Psoas muscle (tissue), 8 donors: ENCODE measurements around the gene FGF10. TPM values are rescaled to one million over a fixed set of nuclear protein-coding genes. Genes with fewer than 3 reads are reported as not detected.

Experiments used
- ATAC-seq, 4 donors: fragments of 200-7000 bp; cut with Tn5 transposase; one replicate each; pipeline ENCODE4 v1.9.1; 2020; ENCODE audit warnings: moderate library complexity in 3 of 4, mild to moderate bottlenecking in 2 of 4
- DNase-seq, 2 donors: peaks; one replicate each; pipeline ENCODE4 v3.0.0-alpha.2; 2020
- H3K27ac ChIP-seq: fragments of 200-600 bp; one replicate; pipeline ENCODE4 v1.8.0; 2022
- H3K27me3 ChIP-seq, 3 donors: fragments of 200-600 bp in 1 of 3; one replicate each; pipeline versions ENCODE4 v1.6.1 to v1.8.0; 2013 to 2022; ENCODE audit warnings: low read length in 2 of 3, mild to moderate bottlenecking in 2 of 3, moderate library complexity in 1 of 3; ENCODE audit not compliant: insufficient read depth in 3 of 3
- H3K36me3 ChIP-seq, 2 donors: fragments of 200-600 bp in 1 of 2; one replicate each; pipeline versions ENCODE4 v1.6.1 to v1.8.0; 2013 to 2022; ENCODE audit warnings: low read depth in 1 of 2, mild to moderate bottlenecking in 1 of 2, moderate library complexity in 1 of 2; ENCODE audit not compliant: insufficient read depth in 1 of 2
- H3K4me1 ChIP-seq: fragments of 200-600 bp; one replicate; pipeline ENCODE4 v1.8.0; 2022
- H3K4me3 ChIP-seq: fragments of 200-600 bp; one replicate; pipeline ENCODE4 v1.8.0; 2022; ENCODE audit warnings: mild to moderate bottlenecking
- H3K9me3 ChIP-seq: fragments of 200-600 bp; one replicate; pipeline ENCODE4 v1.8.0; 2022
- WGBS, 3 donors: extraction: QIAGEN DNeasy Blood & Tissue Kit; methylation state at CpG; one replicate each; pipeline versions ENCODE4 v1.1.6 to v1.1.7; 2013; 5-methylcytosine and 5-hydroxymethylcytosine counted together
- intact Hi-C, 2 donors: fragments of 100-400 bp; cut with DNase I; formaldehyde crosslinking; loops; one replicate each; pipeline versions ENCODE4 v1.11.0 to v1.14.2; 2022
- polyA plus RNA-seq, 3 donors: library from polyadenylated mRNA; stranded (reverse); fragments of 200-250 nt; gene quantifications; one replicate each; pipeline ENCODE4 v1.2.3, GENCODE V29; 2013
- total RNA-seq, 4 donors: library from RNA; stranded (reverse); fragmentation: NEBNext Ultra II Directional in 2 of 4; extraction: Animal tissue kit (Norgen Biotek cat#: 25700) in 2 of 4; gene quantifications; one replicate each; pipeline versions ENCODE4 v1.2.1 to v1.2.4, GENCODE V29; 2021 to 2023
- TF ChIP-seq, protein P1 (sequence below): fragments of 200-600 bp; IDR thresholded peaks from one replicate; pipeline ENCODE4 v1.8.0; 2022; ENCODE audit warnings: antibody characterized with exemption
- donor health status: healthy with polysubstance abuse.
- donor health status: DM: no; HTN: no; CAD: no; lungs with moderate emphysema.
- donor health status: Bipolar disorder and iron deficiency.
- donor health status: healthy.
- donor health status: DM: yes; HTN: yes; CAD: no.
- donor health status: DM: no; HTN: no; CAD: no.
- donor health status: DM: no; HTN: no; CAD: no.
- donor health status: DM: yes; HTN: yes; CAD: no.

FGF10 gene
- total and polyA plus RNA-seq, 7 donors = 0.21 to 1.8 (median 0.86) TPM

DNA sequence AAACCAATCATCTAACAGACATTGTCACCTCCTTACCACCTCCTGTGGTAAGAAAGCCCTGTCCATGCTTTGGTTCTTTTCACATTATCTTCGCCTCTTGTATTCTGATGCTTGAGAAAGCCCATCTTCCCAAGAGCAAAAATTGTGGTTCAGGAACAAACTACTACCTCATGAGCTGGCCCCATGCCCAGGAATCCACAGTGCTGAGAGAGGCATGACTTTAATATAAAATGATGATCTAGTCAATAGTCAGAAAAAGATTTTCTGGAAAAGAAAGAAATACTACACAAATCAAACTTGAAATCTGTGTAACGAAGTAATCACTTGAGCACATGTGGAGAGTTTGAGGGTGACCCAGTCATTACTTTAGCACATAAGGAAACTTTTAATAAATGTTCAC lies 94.7 kb downstream of the FGF10 start:
- DNase-seq (peak; percentile 36 to 55), ATAC-seq (no peak)
- Histone ChIP-seq H3K27ac (no peak overlapping the region), H3K9me3 (no peaks in the 10 kb centered on the region), H3K4me1 (no peaks in the 10 kb centered on the region), H3K36me3 (no peaks in the 10 kb centered on the region), H3K27me3 (no peaks in the 10 kb centered on the region), H3K4me3 (no peak overlapping the region)
- intact Hi-C loops = no loop called here
- TF ChIP-seq, protein P1, sequence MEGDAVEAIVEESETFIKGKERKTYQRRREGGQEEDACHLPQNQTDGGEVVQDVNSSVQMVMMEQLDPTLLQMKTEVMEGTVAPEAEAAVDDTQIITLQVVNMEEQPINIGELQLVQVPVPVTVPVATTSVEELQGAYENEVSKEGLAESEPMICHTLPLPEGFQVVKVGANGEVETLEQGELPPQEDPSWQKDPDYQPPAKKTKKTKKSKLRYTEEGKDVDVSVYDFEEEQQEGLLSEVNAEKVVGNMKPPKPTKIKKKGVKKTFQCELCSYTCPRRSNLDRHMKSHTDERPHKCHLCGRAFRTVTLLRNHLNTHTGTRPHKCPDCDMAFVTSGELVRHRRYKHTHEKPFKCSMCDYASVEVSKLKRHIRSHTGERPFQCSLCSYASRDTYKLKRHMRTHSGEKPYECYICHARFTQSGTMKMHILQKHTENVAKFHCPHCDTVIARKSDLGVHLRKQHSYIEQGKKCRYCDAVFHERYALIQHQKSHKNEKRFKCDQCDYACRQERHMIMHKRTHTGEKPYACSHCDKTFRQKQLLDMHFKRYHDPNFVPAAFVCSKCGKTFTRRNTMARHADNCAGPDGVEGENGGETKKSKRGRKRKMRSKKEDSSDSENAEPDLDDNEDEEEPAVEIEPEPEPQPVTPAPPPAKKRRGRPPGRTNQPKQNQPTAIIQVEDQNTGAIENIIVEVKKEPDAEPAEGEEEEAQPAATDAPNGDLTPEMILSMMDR = no peak
- 60 to 76% (median 72%) methylated on average over 2 of the region's 2 CpGs for WGBS, 3 donors

DNA sequence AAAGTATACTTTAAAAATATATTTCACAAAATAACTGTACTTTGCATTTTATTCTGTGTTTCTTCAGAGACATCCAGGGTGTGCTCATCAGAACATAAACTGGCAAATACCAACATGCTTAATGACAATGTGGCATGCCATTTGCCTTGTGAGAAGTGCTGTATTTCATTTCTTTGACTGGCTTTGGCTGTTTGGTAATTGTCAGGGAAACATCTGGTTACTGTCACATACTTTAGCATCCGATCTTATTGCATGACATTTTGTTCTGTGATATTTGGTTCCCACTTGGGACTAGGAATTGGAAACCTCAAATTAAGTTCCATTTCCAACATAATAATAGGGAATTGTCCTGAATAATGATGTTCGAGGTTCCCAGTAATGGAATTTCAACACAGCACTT lies 96.5 kb downstream of the FGF10 start:
- 35 to 45% (median 41%) methylated on average over 2 of the region's 2 CpGs for WGBS, 3 donors
- Histone ChIP-seq H3K36me3 (no peaks in the 10 kb centered on the region), H3K27ac (no peak overlapping the region), H3K27me3 (no peaks in the 10 kb centered on the region), H3K9me3 (no peaks in the 10 kb centered on the region), H3K4me1 (no peaks in the 10 kb centered on the region), H3K4me3 (no peak overlapping the region)
- DNase-seq = no peak
- TF ChIP-seq, protein P1 = no peak
- ATAC-seq = no peak
- intact Hi-C loops = no loop called here

DNA sequence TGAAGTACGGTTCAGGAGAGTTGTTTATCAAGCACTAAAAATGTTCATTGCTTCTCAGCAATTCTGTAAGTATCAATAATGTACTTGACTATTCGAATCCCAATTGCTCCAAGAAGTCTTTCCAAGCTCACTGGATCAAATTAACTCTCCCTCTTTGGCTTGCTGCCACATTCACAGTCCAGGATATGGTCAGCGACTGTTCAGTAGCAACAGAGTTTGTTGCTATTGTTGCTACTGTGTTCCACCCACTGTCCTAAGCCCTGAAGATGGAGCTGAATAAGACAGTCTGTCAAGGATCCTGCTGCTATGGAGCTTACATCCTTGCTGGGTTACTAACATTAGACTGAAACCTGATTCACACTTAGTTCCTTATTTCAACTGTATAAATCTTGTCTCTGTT lies 110.8 kb downstream of the FGF10 start:
- Histone ChIP-seq H3K27me3 (no peaks in the 10 kb centered on the region), H3K36me3 (no peaks in the 10 kb centered on the region), H3K4me3 (no peak overlapping the region), H3K9me3 (no peaks in the 10 kb centered on the region), H3K27ac (no peak overlapping the region), H3K4me1 (no peaks in the 10 kb centered on the region)
- WGBS, 3 donors = 48 to 58% (median 56%) methylated on average over 3 of the region's 3 CpGs
- TF ChIP-seq, protein P1 = no peak
- intact Hi-C loops = loop anchor here in 1 of 2 donors (5.0 kb wide), 1 partner anchor 449 kb away; no protein-coding TSS in a partner anchor
- no peak for ATAC-seq
- no peak for DNase-seq

DNA sequence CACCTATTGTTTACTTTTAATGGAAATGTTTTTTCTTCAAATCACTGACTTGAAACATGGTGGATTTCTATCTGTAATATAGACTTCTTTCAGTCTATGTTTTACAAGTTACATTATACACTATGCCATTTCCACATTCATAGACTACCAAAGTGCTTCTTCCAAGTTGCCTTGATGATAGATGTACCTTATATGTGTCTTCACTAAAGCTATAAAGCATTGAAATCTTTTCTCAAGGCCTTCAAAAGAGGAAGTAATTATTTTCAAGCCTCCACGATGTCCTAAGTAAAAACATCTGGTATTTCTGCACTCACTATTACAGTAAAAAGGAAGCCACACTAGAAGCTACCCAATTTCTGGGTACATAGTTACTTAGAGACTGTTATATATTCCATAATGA lies 113.3 kb downstream of the FGF10 start:
- no peaks in the 10 kb centered on the region for H3K27me3 ChIP-seq
- no peak for DNase-seq
- H3K4me1 ChIP-seq = no peaks in the 10 kb centered on the region
- TF ChIP-seq, protein P1 = no peak
- no peak overlapping the region for H3K4me3 ChIP-seq
- no peak for ATAC-seq
- H3K9me3 ChIP-seq = no peaks in the 10 kb centered on the region
- intact Hi-C loops = loop anchor here in 1 of 2 donors (5.0 kb wide), 1 partner anchor 451 kb away; no protein-coding TSS in a partner anchor
- no peak overlapping the region for H3K27ac ChIP-seq
- WGBS, 3 donors = 24 to 42% (median 38%) methylated on average over 1 of the region's 1 CpG
- no peaks in the 10 kb centered on the region for H3K36me3 ChIP-seq

DNA sequence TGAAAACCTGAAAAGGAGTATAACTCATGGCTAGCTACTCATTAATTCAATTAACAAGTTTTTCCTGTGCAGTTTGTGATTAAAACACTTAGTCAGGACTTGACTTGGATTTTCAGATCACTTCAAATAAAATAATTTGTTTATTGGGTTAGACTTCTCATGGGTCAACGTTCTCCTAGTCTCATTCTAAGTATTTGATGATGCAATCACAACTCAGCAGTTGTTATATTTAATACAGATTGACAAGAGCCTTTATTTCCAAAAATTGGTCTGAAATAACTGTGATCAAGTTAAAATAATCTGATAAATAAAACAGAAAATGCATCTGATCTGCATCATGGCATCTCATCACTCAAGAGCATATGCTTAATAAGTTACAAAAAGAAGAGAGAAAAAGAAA lies 113.9 kb downstream of the FGF10 start:
- WGBS, 3 donors = 37 to 47% (median 38%) methylated on average over 1 of the region's 1 CpG
- intact Hi-C loops = loop anchor here in 1 of 2 donors (5.0 kb wide), 1 partner anchor 452 kb away; no protein-coding TSS in a partner anchor
- Histone ChIP-seq H3K27ac (no peak overlapping the region), H3K36me3 (no peaks in the 10 kb centered on the region), H3K4me1 (no peaks in the 10 kb centered on the region), H3K9me3 (no peaks in the 10 kb centered on the region), H3K27me3 (no peaks in the 10 kb centered on the region), H3K4me3 (no peak overlapping the region)
- ATAC-seq (no peak), DNase-seq (no peak)
- TF ChIP-seq, protein P1 = no peak
